HG02571 (cell line): ENCODE measurements around the gene TMEM187.
"Not testable (repeated sequence)": the region's sequence is repeated elsewhere in the genome, so short reads cannot be mapped to it uniquely, and the experiment has no call there.

Source experiments
- ATAC-seq: cut with Tn5 transposase; IDR thresholded peaks from one replicate; pipeline ENCODE4 v1.9.1; 2021; ENCODE audit warnings: mild to moderate bottlenecking, moderate library complexity; ENCODE audit not compliant: unreplicated experiment

TMEM187 gene

GRCh38 chrX:153970357-153971123 is 2.0 kb upstream of the TMEM187 start:
- ATAC-seq = peak; percentile 6

DNA sequence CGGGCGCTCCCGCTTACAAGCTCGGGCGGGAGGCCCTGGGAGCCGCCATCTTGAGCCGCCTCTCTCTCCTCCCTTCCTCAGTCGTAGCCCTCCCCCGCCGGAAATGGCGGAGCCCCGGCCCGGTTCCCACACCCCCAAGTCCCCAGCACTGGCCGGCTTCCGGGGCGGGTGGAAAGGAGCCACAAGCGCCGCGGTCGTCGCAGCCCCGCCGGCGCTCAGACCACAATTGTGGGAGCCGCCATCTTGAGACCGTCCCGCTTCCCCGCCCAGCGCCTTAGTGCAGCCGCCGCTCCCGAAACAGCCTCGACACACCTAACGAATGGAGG is 1.5 kb upstream of the TMEM187 start:
- ATAC-seq = peak; percentile 45

DNA sequence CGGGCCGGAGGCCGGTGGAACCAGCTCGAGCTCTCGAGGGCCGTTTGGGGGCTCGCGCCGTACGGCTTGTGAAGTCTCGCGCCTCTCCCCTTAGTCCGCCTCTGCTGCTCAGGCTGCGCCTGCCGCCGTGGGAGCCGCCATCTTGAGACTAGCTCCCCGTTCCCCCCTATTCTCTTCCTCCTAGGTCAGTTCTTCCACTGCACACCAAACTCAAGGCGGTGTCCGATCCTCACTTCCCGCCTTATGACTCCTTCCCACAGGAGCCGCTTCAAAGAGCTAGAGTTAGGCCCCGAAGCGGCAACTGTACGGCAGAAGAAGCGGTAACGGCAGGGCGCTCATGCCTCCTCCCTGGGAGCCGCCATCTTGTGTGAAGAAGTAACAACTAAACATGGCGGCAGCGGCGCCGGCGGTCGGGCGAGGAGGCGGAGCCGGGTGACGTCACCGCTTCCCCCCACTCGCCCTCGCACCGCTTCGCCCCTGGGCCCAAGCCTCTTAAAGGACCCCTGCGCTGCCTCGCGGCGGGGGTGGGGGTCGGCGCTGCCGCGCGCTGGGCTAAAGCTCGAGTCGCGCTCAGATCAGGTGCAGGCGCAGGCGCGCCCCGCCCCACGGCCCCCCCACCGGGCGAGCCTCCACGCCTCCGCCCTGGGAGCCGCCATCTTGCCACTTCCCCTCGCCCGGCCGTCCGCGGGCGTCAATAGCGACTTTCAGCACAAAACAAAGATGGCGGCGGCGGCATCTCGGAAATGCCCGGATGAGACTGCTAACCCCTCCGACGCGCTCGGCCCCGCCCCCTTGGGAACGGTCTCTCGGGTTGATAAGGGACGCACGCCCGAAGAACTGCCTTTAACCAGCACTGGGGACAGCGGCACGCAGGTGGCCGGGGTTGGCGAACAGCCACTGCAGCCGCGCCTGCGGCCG is 845 bp upstream of the TMEM187 start, which contains the start of gene HCFC1:
HCFC1 (minus strand) TSS at position 369 of the 918 bp plus-strand sequence. CDS start 978 bp downstream, outside the sequence.
- ATAC-seq = peak; percentile 38

DNA sequence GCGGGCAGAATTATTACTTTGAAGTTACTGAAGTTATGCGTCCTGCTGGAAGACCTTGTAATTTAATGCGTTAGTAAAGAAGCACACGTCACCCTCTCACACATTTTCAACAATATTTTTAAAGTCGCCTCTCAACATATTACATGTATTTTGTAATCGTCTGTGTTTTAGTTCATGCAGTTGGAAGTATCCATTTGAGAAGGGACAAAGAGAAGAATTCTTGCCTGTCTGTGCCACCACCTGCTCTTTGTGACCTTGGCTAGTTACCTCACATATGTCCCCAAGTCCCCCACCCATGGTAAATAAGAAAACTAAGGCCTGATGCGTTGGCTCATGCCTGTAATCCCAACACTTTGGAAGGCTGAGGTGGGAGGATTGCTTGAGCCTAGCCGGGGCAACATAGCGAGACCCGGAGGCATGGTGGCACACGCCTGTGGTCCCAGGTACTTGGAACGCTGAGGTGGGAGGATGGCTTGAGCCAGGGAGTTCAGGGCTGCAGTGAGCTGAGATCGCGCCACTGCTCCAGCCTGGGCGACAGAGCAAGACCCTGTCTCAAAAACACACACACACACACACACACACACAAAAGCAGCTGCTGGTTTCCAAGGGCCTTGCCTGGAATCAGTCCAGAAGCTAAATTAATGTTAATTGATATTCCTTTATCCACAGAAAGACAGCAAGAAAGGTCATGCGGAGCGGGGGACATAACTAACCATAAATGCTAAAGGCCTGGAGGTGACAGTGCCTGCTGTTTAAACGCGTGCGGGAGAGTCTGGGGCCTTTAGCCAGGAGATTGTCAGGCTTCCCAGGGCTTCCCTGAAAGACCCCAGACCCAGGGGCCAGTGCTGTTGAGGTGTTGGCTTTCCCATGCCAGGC is 811 bp downstream of the TMEM187 start:
- ATAC-seq = no peak

GRCh38 chrX:153974003-153974725 is 1.6 kb downstream of the TMEM187 start:
- no peak for ATAC-seq

- no peak for ATAC-seq
Measured at GRCh38 chrX:153974726-153975286, 2.3 kb downstream of the TMEM187 start.

GRCh38 chrX:153980394-153980793 is 7.8 kb downstream of the TMEM187 start:
- not testable (repeated sequence) for ATAC-seq

GRCh38 chrX:153981231-153981630 is 8.7 kb downstream of the TMEM187 start:
- no peak for ATAC-seq

DNA sequence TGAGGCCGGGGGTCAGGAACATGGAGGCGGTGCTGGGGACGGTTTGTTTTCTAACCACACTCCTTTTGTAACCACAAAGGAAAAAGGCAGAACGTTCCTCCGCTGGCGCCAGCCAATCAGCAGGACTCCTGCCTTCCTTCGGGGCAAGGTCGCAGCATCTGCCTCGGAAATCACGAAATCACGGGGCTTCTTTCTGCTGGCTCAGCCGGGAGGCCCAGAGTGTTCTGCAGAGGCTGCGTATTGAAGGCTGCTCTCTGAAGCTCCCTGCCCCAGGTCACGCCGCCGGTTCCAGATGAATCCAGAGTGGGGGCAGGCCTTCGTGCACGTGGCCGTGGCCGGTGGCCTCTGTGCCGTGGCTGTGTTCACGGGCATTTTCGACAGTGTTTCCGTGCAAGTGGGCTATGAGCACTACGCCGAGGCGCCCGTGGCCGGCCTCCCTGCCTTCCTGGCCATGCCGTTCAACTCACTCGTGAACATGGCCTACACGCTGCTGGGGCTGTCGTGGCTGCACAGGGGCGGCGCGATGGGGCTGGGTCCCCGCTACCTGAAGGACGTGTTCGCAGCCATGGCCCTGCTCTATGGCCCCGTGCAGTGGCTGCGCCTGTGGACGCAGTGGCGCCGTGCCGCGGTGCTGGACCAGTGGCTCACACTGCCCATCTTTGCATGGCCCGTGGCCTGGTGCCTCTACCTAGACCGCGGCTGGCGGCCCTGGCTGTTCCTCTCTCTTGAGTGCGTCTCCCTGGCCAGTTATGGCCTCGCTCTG is 9.4 kb downstream of the TMEM187 start:
- no peak for ATAC-seq

DNA sequence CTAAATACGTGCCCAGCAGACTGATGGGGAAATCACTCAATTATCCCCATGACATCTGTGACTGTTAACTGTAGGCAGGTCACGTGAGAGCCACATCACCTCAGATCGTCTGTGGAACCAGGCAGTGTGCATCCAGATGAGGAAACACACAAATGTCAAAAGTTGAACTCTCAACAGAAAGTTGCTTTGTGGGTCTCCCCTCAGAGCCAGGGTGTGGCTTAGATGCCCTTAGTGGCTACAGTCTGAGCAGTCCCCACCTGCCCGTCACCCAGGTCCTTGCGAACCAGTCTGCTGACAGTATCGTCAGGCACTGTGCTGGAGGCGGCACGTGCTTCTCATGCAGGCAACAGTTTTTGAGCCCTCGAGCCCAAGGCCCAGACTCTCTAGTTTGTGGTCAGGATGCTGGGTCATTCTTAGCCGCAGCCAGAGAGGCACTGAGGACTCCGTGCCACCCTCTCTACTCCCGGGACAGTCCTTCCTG is 10.8 kb downstream of the TMEM187 start:
- ATAC-seq = no peak

- ATAC-seq = no peak
Measured at GRCh38 chrX:153984351-153985178, 12.0 kb downstream of the TMEM187 start.

DNA sequence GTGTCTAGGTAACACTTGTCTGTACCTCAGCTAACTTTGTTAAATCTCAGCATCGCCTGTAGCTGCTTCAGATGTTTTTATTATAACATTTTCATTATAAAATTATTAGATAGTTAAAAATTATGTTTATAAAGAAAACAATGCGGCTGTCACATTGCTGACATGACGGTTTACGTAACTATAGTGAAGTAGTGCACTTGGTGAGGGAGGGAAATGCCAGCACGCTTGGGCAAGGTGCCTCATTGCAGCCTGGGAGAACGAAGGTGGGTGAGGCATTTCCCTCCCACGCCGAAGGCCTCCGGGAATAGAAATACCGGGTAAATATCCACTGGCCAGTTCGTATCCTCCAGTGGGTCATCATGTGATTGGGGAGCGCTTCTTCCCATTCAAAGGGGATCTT is 15.9 kb downstream of the TMEM187 start:
- no peak for ATAC-seq

DNA sequence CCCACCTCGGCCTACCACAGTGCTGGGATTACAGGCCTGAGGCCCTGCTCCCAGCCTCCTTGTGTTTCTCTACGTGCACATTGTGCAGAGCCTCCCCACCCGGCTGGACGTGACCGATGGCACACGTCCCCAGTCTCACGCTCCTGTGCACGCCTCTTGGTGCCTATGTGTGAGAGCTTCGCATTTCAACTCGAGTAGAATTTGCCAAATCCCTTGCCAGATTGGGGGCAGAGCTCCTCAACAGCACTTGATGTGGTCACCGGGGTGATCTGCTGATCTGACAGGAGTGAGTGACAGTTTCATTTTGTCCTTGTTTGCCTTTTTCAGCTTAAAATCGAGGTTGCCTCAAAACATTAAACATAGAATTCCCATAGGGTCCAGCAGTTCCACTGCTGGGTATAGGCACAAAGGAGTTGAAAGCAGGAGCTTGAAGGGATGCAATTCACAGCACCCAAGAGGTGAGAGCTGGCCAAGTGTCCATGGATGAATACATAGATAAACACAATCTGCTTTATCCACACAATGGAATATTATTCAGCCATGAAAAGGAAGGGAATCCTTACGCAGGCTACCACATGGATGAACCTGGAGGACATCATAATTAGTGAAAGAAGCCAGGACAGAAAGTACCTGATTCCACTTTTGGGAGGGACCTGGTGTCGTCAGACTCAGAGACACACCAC is 17.6 kb downstream of the TMEM187 start:
- ATAC-seq = no peak

DNA sequence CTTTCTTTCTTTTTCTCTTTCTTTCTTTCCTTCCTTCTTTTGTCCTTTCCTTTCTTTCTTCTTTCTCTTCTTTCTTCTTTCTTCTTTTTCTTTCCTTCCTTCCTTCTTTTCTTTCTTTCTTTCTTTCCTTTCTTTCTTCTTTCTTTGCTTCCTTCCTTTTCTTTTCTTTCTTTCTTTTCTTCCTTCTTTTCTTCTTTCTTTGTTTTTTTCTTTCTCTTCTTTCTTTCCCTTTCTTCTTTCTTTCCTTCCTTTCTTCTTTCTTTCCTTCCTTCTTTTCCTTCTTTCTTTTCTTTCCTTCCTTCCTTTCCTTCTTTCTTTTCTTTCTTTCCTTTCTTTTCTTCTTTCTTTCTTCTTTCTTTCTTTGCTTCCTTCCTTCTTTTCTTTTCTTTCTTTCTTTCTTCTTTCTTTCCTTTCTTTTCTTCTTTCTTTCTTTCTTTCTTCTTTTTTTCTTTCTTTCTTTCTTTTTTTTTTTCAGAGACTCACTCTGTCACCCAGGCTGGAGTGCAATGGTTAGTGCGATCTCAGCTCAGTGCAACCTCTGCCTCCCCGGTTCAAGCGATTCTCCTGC is 18.5 kb downstream of the TMEM187 start:
- ATAC-seq = no peak

- no peak for ATAC-seq
Measured at GRCh38 chrX:153992180-153992579, 19.6 kb downstream of the TMEM187 start.

- ATAC-seq = no peak
Measured at GRCh38 chrX:153993079-153993478, 20.5 kb downstream of the TMEM187 start.

GRCh38 chrX:153993978-153994377 is 21.4 kb downstream of the TMEM187 start:
- no peak for ATAC-seq
